HG03342 (cell line): ENCODE measurements around the gene PITPNM1.
"Not testable (repeated sequence)": the region's sequence is repeated elsewhere in the genome, so short reads cannot be mapped to it uniquely, and the experiment has no call there.

Experiments used
- ATAC-seq: cut with Tn5 transposase; IDR thresholded peaks from one replicate; pipeline ENCODE4 v1.9.1; 2021; ENCODE audit warnings: mild to moderate bottlenecking, moderate library complexity; ENCODE audit not compliant: unreplicated experiment

PITPNM1 gene

DNA sequence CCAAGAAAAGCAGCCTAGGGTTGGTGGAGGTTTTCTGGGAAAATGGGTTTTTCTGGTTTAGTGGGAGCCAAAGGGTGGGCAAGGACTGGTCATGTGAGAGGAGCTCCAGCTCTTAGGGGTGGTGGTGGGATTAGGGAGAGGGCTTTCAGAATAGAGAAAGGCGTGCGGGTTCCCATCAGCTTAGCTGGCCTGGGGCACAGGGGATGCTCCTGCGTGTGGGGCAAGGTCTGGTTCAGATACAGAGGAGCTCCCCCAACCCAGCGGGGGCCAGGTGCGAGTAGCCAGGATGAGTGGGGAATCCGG, 36.8 kb downstream of the PITPNM1 start:
- ATAC-seq, result no peak

DNA sequence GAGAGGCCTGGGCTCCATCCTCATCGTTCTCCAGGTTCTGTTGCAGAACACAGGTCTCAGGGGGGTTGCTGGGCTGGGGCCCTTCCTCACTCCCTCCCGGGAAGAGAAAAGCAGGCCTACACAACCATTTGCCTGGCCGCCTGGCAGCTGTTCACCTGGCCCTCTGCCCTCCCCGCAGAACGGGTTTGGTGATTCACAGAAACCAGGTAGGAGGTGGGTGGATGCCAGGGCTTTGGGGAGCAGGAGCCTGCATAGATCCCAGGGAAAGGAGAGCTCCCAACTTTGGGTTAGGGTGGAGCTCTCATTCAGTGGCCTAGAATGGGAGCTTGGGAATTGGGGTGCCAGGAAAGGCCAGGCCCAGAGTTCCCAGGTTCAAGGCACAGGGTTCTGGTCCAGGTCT, 37.1 kb downstream of the PITPNM1 start:
- ATAC-seq, result no peak

DNA sequence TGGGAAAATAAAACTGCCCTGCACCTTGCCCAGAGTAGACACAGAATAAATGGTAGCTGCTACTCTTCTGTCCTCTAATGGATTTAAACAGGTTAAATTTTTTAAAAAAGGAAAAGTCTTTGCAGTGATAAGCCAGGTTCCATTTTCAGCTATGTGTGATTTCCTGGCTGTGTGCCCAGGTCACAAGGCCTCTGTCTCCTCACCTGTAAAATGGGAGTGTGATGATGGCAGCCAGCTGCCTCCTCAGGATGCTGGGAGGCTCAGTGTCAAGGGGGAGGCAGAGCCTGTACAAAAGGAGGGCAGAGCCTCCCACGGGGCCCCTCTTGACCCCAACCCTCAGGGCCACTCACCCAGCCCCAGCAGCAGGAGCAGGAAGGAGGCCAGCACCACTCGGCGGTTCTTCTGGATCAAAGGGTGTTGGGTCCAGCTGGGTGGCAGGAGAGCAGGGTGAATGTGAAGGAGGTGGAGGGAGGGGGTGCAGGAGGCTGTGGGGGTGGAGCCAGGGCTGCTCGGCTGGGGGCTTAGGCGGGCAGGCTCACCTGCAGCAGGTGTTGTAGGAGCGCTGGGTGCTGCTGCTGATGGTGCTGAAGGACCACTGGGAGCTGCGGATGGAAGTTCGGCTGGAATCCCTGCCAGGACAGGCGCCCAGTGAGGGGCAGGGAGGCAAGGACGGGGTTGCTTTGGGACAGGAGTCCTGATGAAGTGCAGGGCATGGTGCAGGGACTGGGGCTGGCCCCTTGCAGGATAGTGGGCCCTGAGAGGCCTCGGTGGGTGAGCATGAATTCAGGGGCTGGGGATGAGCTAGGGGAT, 38.0 kb downstream of the PITPNM1 start:
- ATAC-seq, result no peak

DNA sequence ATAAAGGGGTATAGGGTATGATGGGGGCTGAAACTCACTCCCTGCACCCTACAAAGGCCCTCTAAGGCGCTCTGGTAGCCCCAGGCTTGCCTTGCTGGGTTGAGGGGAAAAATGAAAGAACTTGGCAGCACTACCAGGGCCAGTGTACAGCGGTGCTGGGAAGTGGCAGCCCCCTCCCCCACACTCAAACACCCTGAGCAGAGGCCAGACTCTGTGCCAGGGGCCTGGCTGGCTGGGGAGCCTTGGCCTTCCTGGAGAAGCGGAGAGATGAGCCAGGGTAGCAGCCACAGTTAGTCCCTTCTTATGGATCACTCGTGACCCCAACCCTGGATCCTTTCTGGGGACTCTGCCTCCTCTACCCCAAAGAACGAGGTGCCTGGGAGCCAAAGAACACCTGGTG, 38.8 kb downstream of the PITPNM1 start:
- ATAC-seq, result no peak

DNA sequence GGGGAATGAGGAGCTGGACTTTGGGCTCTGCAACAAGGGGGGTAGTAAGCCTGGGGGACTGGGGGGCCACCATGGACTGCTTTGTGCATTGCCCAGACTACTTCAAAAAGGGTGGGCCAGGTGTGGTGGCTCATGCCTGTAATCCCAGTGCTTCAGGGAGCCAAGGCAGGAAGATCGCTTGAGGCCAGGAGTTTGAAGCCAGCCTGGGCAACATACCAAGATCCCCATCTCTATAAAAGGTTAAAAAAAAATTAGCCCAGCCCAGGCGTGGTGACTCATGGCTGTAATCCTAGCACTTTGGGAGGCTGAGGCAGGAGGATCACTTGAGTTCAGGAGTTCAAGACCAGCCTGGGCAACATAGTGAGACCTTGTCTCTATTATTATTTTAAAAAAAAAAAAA, 39.6 kb downstream of the PITPNM1 start:
- ATAC-seq, result not testable (repeated sequence)

DNA sequence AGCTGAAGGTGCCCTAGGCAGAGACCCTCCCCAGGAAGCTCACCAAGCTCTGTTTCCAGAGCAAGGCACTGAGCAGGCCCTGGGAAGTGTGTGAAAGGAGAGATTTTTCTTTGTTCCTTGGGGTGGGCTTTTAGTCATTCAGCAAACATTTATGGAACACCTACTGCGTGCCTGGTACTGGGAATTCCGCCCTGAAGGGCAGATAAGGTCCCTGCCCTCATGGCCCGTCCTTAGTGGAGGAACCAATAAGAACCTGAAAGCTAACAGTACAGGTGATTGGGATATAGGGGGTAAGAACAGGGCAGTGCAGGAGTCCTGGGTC, 40.0 kb downstream of the PITPNM1 start:
- ATAC-seq, result no peak

DNA sequence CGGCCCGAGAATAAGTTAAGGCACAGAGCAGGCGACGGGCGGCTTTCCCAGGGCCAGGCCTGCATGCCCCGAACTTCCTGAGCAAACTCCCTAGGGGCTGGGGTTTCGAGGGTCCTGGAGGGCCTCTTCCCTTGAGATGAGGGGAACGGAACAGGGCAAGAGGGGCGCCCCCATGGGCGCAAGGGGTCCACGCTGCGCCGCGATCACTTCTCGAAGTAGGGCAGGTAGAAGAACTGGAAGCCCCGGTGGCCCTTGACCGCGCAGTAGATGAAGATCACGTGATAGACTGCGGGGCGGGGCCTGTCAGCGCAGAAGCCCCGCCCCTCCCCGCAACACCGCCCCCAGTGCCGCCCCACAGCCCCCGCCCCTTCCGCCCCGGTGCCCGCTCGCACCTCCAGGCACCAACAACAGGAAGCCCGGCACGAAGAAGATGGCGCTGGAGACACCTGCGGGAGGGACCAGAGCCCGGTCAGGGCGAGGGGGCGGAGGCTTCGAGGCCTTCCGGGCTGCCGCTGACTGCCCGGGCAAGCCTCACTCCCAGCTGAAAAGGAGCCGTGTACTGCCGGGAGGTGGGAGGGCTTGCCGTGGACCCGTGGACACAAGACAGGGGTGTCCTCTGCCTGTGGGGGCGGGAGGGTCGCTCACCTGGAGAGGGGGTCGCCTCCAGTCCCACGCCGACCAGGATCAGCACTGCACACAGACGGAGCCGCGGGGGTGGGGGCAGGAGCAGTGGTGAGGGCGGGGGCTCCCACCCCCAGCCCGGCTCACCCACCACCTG, 40.6 kb downstream of the PITPNM1 start:
- peak; percentile 47 for ATAC-seq

DNA sequence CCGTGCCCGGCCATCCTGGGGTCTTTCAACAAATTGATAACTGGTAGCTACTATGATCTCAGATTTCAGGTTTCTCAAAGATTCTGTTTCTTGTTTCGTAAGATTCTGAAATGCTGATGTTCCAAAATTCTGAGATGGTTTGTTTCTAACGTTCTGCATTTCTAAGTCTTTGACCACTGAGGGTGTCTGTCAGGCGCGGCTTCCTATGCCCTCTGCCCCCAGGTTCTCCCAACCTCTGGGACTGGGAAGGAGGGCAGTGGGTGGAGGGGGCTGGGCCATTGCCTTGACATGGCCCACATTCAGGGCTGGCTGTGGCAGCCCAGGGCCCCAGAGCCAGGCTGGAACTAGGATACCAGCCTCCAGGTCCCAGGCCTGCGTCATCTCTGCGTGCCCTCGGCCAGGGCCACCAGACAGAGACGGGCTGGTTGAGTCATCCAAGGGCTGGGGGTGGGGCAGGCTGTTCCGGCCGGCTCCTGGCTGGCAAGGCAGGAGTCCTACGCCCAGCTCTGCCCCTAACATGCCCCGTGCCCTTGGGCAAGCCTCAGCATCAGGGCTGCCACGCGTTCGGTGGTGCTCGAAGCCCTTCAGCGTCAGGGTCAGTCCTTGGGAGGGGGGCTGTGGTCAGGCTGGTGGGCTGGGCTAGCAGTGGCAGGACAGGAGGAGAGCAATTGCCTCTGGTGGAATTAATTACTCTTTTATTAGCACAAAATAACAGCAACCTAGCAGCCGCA, 41.3 kb downstream of the PITPNM1 start:
- ATAC-seq, result no peak

DNA sequence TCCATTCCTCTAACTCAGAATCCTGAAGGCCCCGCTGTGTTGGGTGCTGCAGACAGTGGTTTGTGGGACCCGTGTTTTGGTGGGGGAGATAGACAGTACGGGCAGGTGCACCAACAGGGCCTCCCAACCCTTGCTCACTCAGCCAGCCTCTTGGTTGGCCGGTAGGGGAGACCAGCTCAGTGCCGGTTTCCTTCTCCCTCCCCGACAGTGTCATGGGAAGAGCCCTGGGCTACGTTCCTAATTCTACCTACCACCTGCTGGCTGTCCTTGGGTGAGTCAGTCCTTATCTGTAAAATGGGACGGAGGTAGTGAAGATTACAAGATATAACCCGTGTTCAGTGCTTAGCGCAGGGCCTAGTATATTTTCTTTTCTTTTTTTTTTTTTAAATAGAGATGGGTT, 42.0 kb downstream of the PITPNM1 start:
- no peak for ATAC-seq

DNA sequence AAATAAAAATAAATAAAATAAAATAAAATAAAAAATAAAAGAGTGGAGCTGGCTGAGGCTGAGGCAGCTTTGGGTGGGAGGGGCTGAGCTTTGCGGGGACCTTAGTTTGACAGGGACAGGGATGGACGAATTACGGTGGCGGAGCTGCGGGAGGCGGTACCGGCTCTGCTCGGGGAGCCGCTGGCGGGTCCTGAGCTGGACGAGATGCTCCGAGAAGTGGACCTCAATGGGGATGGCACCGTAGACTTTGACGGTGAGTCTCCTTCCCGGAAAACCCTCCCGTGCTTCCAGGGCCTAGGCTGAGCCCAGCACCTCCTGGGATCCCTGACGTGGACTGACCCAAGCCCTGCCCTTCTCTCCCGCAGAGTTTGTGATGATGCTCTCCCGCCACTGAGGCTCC, 46.9 kb downstream of the PITPNM1 start:
- ATAC-seq, result no peak

DNA sequence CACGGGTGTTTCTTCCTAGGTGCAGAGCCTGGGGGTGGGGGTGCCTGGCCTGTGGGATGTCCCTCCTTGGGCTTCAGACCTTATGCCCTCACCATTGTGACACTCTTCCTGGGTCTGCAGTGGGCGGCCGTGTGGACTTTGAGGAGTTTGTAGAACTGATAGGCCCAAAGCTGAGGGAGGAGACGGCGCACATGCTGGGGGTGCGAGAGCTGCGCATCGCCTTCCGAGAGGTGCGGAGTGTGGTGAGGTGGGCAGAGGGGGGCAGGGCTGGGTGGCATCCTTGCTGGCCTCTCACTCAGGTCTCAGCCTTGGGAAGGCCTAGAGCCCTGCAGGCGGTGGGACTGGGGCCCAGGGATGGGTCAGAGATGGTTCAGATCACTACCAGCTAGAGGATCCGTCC, 47.7 kb downstream of the PITPNM1 start:
- no peak for ATAC-seq

DNA sequence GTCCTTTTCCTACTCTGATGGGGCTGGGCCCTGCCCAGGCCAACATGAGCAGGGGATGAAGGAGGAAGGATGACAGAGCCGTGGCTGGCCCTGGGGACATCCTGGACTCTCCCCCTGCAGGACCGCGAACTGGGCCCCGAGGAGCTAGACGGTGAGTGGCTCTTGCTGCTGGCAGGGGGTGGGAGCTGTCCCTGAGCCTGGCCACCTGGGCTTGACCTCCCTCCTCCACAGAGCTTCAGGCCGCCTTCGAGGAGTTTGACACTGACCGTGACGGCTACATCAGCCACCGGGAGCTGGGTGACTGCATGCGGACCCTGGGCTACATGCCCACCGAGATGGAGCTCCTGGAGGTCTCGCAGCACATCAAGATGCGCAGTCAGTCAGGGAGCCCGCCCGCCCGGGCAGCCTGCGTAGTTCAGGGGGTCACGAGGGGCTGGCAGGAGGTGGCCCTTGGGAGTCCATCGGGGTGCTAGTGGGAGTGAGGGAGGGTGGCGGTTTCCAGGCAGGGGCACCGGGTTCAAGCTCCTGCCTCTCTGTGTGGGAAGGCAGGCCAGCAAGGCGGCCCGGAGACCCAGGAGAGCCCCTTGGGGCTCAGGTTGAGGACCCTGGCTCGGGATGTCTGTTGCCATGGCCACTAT, 49.0 kb downstream of the PITPNM1 start:
- no peak for ATAC-seq

DNA sequence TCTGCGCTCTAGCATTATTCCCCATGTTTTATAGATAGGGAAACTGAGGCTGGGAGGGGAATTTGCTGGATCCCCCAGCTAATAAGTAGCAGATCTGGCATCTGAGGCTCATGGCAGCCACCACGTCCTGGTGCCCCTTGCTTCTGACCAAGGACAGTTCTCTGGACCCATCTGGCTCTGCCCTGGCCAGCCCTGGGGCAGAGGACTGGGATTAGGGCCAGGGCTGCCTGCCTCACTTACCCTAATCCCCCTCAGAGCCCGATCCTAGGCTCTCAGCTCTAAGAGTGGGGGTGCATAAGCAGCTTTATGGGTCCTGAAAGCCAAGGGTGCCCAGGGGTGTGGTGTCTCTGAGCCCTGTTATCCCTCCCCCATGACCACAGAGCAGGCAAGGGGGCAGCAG, 50.1 kb downstream of the PITPNM1 start, which contains the start of gene CABP4:
TSS of gene CABP4 (plus strand) at position 301 of the 400 bp plus-strand sequence. CDS start at position 371, 70 bp downstream.
- ATAC-seq, result no peak

DNA sequence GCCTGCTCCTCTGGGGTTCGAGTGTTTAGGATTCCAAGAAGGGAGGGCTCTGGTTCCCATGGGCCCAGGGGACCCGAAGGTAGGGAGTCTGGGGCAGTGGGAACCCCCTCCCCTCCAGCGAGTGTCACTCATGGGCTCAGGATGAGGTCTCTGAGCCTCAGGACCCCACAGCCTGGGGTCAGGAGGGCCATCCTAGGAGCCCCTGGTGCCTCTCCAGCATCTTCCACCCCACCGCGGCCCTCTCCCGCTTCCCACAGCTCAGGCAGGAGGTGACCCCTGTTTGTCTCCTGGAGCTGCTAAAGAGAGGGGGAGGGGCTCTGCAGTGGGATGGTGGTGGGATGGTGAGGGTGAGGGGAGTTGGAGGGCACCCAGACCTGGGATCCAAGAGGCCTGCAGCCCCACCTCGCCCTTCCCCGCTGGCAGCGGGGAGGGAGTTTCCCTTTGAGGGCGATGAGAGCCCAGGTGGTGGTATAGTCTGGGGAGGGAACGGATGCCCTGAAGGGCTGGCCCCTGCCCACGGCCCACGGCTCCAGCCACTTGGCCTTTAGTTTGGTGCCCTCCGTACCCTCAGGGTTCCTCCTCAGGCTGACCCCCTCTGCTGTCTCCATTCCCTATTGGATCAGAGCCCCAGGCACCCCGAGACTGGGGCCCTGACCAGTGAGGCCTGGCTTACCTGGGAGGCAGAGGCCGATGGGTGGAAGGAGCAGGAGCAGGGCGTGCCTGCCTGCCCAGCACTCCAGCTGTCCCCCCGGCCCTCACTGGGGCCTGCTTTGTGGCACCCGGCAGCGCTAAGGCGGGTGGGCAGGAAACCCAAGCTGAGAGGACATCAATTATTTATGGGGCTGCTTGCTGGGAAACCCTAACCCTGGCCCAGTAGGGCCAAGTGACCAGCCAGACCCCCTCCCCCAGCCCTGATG, 51.1 kb downstream of the PITPNM1 start:
- no peak for ATAC-seq

DNA sequence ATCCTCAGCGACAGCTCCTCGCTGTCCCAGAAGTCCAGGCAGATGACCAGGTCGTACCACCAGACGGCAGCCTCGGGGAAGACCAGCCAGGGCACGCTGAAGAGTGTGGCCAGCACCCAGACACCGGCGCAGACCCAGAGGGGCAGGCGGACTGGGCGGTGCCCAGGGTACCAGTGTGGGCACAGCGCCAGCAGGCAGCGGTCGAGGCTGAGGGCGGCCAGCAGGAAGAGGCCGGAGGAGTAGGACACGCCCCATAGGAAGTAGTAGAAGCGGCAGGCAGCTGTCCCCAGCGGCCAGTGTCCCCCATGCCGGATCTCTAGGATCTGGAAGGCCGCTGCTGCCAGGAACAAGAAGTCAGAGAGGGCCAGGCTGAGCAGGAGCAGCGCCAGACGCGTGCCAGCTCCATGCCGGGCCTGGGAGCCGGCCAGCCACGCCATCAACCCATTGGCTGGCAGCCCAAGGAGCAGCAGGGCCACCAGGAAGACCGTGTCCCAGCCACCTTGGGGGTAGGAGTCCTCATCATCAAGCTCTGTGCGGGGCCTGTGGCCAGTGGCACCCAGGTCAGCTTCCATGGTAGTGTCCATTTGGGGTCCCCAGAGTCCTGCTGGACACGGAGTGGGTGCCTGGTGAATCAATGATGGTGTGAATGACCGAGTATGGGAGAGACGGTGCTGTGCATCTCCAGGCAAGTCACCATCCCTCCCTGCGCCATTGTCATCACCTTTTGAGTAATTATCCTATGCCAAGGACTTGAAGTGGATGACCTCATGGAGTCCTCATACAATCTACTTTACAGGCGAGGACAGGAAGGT, 52.8 kb downstream of the PITPNM1 start, which contains the start of gene GPR152:
TSS of gene GPR152 (minus strand) at position 589 of the 812 bp plus-strand sequence. CDS start at position 584, 5 bp downstream.
- ATAC-seq, result no peak

DNA sequence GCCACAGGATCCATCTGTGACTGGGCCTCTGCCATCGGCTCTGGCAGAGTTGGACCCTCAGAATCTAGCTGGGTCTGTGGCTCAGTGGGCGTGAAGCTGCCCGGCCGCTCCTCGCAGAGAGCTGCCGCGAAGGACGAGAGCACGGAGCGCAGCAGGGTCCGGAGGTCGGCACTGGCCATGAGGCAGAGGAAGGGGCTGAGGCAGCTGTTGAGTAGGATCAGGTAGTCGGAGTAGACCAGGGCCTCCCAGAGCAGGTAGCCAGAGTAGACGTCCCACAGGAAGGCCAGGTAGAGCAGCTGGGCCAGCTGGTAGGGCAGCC, 53.5 kb downstream of the PITPNM1 start:
- no peak for ATAC-seq

DNA sequence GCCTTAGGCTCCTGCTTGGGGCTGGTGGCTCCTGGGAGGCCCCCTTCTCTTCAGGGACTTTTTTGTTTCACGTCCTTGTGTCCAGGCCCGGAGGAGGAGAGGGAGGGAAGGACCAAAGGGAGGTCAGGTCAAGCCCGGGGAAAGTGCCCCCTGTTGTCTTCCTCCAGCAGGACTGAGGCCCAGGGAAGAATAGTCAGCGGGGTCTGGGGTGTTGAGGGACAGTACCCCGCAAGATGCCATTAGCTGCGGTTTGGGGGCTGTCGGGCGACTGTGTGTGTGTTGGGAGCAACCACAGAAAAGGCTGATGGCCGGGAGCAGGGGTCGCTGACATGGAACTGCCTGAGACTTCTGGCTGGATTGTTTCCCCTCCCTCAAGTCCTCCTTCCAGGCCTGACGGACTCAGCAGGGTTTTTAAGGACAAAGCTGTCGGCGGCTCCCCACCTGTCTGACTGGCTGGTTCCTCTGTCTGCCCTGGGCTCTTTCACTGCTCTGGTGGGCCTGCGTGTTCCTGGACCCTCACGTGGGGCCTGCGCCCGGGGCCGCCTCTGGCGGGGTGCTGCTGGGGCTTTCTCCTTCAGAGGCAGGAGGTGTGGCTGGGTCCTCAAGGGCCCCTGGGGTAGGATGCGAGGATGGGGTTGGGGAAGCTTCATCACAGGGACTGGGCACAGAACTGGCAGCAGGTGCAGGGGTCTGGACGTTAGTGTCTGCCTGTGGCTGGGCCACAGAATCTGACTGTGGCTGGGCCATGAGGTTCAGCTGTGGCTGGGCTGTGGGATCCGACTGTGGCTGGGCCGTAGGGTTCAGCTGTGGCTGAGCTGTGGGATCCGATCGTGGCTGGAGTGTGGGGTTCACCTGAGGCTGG, 54.1 kb downstream of the PITPNM1 start:
- ATAC-seq, result no peak

DNA sequence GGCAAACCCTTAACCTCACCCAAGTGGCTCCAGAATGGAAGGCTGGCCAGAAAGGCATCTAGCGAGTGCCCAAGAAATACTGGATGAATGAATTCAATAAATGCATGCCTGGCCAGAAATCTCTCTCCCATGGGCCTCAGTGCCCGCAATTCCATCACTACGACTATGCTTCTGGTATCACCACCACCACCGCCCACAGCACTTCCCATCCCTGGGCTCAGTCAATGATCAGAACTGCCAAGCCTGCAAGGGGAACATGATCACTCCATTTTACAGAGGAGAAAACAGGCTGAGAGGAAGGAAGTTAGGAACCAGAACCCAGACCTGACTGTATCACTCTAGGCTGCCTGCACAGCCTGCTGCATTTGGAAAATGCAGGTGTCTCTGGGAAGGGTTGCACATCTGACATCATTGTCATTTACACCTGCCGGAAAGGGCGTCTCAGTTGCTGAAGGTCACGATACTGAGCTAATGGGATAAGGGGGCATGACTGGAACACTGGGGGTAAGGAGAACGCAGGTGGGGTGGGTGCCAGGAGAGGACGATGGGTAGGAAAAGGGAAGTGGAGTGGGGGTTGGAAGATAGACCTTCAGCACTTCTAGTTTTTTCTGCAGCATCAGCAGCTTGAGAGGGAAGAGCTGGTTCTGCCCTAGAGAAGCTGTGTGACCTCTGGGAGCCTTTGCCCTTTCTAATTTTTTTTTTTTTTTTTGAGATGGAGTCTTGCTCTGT, 55.9 kb downstream of the PITPNM1 start:
- ATAC-seq, result no peak
